DMS 273 (cell line): ENCODE data around the gene PITPNC1.

Source experiments
- DNase-seq: peaks from one replicate; lab custom pipeline; 2025; ENCODE audit not compliant: unreplicated experiment; lab: John Stamatoyannopoulos, UW

Gene PITPNC1

DNA sequence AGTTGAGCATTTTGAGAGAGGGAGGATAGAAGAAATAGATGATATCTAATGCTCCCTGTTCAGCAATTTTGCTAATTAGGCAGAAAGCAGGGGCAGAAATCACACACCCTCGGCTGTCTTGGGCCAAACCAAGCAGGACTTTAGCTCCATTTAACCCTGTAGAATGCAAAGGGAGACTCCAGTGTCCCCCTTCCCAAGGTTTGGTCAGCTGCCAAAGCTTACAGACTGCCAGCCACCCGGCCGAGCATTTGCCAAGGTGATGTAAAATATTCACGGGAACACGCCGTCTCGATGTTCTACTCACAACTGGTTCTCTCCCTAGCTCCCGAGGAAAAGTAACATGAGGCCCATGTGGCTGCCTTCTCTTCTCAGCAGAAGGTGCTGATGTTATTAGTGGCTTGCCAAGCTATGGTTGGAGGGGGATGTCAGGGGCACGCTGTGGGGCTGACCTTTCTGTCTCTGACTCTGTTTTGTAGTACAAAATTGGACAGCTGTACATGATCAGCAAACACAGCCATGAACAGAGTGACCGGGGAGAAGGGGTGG, 155.3 kb downstream of the PITPNC1 start:
- peak; percentile 87 for DNase-seq

GRCh38 chr17:67534941-67535340, 157.9 kb downstream of the PITPNC1 start:
- DNase-seq: peak; percentile 64

GRCh38 chr17:67542219-67543114, 165.4 kb downstream of the PITPNC1 start:
- no peak for DNase-seq

- peak; percentile 94 for DNase-seq
Measured at GRCh38 chr17:67544364-67544955, 167.4 kb downstream of the PITPNC1 start.

- peak; percentile 62 for DNase-seq
Measured at GRCh38 chr17:67546578-67547527, 169.8 kb downstream of the PITPNC1 start.

- DNase-seq: no peak
Measured at GRCh38 chr17:67548693-67549092, 171.6 kb downstream of the PITPNC1 start.

DNA sequence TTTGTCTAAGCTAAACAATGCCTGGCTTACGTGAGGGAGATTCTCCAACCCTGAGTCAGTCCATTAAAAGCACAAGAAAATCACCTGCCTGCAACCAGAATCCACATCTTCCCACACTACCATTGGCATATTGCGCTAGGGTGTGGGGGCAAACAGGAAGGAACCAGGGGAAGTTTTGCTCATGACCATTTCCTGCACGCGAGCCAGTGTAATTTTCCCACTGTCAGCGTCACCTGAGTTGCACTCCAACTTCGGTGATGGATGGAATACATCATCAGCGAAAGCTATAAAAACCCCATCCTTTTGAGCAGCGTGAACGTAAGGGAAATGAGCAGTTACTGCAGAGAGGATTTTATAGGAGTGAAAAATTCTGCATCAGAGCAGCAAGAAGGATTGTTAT, 172.7 kb downstream of the PITPNC1 start:
- no peak for DNase-seq

DNA sequence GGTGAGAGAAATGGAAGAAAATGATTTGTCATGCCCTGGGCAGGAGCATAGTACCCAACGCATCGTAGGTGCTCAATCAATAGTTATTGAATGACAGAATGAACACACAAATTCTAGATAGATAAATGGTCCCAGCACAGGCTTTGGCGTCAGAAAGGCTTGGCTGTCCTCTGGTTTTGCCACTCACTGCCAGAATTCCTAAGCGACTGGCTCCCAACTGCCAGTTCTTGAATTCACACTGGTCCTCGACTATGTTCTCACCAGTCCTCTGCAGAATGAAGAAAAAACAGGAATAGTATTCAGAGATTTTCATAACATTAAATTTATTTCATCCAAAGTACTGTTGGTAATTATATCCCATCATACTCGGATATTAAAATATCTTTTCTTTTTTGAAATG, 177.6 kb downstream of the PITPNC1 start:
- DNase-seq: no peak

- DNase-seq: no peak
Measured at GRCh38 chr17:67555855-67556254, 178.8 kb downstream of the PITPNC1 start.

DNA sequence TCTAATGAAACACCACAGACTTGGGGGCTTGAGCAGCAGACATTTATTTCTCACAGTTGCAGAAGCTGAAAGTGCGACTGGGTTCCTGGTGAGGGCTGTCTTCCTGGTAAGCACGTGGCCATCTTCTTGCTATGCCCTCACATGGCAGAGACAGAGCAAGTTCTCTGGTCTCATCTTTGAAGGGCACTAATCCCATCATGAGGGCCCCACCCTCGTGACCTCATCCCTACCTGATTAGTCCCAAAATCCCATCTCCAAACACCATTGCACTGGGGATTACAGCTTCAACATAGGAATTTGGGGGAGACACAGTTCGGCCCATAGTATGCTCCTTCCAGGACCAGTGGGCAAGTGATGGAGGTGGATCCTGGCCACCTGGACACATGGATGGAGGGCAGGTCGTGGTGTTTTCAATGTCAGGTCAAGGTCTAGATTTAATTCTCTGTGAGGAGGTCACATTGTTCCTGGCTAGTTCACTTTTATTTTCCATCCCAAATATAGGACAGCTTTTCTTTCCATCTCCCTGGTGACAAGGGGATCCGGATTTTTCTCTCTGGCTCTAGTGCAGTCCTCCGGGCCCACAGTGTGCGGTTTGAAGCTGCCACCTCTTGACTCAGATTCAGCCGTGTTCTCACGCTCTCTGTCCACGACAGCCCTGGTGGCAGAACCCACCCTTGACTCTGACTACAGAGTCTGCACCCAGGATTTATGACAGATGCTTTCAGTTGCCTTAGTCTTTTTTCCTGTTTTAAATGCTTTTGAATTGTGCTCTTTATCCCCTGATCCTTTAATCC, 180.2 kb downstream of the PITPNC1 start:
- no peak for DNase-seq

DNA sequence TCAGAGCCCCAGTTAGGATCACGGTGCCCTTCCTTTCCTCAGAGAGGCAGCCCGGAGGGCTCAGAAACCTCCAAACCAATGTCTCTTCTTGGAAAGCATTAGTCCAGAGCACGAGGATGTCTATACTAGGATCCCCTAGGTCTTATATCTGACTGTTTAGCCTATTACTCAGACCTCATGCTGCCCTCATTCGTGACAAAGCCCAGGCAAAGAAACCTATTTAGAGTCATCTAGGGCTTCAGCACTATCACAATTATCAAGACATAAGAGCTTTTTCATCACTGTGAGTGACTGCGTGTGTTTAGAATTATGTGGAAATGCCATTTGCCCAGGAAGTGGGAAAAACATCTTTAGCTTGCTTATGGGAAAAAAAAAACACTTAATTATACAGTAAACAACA, 180.8 kb downstream of the PITPNC1 start:
- no peak for DNase-seq

- DNase-seq: no peak
Measured at GRCh38 chr17:67558740-67559380, 181.8 kb downstream of the PITPNC1 start.

DNA sequence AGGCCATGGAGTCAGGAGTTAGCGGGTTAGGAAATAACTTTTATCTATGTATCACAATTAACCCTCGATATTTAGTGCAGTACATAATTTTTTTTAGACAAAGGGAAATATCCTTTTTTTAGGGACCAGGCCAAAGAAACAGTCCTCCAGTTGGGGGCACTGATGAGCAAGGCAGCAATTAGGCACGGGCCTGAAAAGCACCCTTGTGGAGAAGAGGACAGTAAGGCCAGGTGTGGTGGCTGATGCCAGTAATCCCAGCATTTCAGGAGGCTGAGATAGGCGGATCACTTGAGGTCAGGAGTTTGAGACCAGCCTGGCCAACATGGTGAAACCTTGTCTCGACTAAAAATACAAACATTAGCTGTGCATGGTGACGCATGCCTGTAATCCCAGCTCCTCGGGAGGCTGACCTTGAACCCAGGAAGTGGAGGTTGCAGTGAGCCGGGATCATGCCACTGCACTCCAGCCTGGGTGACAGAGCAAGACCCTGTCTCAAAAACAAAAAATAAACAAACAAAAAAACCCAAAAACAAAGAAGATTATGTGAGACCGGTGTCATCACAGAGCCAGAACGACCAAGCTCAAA, 182.4 kb downstream of the PITPNC1 start:
- peak; percentile 14 for DNase-seq

DNA sequence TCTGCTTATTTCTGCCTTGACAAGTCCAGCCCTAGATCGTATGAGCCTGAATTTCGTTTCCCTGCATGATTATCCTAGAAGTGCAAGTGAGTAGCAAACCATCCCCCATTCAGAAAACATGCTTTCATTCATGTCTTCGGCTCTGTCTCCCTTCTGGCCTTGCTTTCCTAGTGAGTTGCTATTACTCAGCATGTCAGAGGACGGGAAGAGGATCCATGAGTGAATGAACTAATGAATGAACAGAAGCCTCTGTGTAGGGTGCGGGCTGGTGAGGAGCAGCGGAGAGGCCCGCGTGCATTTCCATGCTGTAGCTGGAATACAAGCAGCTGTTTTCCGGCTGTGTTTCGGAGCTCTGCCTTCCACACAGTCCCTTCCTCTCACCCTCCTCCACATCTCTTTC, 184.9 kb downstream of the PITPNC1 start:
- no peak for DNase-seq

DNA sequence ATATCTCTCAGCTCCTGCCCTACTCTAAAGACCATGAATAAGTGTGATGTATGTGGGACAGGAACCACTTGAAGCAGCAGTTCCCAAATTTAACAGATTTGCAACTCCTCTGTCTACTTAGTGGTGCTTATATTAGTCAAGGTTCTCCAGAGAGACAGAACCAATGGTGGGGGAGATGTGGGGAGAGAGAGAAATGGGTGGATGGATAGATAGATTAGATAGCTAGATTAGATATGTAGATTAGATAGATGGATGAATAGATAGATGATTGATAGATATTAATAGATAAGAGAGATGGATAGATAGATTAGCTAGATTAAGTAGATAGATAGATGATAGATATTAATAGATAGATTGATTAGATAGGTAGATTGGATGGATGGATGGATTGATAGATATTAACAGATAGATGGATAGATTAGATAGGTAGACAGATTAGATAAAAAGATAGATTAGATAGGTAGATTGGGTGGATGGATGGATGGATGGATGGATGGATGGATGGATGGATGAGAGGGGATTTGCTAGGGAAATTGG, 186.7 kb downstream of the PITPNC1 start:
- DNase-seq: no peak

DNA sequence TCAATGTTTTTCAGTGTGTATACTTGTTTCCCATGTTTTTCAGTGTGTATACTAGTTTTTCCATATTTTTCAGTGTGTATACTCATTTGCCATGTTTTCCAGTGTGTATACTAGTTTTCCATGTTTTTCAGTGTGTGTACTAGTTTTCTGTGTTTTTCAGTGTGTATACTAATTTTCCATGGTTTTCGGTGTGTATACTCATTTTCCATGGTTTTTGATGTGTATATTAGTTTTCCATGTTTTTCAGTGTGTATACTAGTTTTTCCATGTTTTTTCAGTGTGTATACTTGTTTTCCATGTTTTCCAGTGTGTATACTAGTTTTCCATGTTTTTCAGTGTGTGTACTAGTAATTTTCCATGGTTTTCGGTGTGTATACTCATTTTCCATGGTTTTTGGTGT, 188.0 kb downstream of the PITPNC1 start:
- DNase-seq: no peak

DNA sequence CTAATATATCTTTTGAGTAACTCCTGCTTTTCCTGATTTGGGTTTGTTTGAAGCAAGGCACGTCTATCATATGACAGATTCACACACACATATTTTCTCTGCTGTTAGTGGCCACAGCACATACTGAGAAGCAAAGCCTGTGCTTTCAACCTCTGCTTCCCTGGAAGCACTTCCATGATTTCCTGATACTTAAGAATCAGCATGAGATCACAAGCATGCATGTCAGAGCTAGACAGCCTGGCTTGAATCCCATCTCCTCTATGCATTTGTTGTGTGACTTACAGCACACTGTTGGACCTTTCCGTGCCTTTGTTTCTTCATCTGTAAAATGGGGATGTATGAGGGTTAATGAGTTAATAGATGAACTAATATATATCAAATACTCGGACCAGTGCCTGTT, 189.6 kb downstream of the PITPNC1 start:
- no peak for DNase-seq

DNA sequence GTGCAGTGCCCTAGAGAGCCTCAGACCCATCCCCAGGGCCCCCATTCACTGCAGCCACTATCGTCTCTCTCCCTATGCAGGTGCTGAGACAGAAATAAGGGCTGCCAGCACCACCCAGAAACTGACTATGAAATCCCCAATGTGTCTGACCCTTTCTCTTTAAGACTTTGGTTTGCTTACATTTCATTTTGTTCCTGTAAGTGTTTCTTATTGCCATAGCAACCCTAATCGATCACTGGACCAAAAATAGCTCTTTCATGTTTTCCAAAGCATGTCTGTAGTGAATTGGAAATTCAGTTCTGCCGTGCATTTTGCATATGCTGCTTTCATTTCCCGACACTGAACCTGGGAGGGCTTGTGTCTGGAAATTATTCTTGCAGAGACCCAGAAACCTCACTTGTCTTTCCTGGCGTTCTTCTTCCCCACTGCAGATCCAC, 192.0 kb downstream of the PITPNC1 start:
- DNase-seq: no peak

- DNase-seq: no peak
Measured at GRCh38 chr17:67569873-67570272, 192.8 kb downstream of the PITPNC1 start.
